ENCODE results near the gene KLK1. TPM values are rescaled to one million over a fixed set of nuclear protein-coding genes. Genes with fewer than 3 reads are reported as not detected.

Gene KLK1
- total and polyA plus RNA-seq, 7 donors = 44.6 to 398 (median 277) TPM; not detected in 4

DNA sequence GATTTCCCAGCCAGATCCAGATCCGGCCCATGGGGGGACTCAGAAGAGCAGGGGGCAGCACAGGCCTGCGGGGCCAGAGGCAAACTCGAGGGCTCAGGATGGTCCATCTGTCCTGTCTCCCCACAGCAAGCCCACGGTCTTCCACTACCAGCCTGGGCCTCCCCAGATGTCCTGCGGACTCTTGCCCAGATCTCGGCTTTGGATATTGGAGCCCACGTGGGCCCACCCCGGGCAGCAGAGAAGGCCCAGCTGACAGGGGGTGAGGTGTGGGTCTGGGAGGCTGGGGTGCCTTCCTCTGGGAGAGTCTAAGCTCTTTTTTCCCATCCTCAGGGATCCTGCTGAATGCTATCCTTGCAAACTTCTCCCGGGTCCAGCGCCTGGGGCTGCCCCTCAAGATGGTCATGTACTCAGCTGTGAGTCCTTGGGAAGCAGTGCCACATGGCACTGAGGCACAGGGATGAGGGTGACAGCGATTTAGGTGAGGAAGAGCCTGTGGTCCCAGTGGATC, 30.0 kb downstream of the KLK1 start:
- Histone ChIP-seq H3K27ac (no peak overlapping the region), H3K9me3 (no peaks in the 10 kb centered on the region), H3K36me3 (peaks cover 0 to 28% (median 6%) of the 10 kb centered on the region in 4 donors), H3K4me3 (no peak overlapping the region), H3K4me1 (no peaks in the 10 kb centered on the region), H3K27me3 (peaks cover 0 to 4% (median 0%) of the 10 kb centered on the region in 3 donors)
- intact Hi-C loops (cut with DNase I) = no loop called here
- TF ChIP-seq EP300 (IDR thresholded peaks at IDR 0.05) = no peak
- no peak for TF ChIP-seq POLR2A (IDR thresholded peaks at IDR 0.05)
- no peak for TF ChIP-seq POLR2AphosphoS5 (IDR thresholded peaks at IDR 0.05)
- TF ChIP-seq, protein P1, sequence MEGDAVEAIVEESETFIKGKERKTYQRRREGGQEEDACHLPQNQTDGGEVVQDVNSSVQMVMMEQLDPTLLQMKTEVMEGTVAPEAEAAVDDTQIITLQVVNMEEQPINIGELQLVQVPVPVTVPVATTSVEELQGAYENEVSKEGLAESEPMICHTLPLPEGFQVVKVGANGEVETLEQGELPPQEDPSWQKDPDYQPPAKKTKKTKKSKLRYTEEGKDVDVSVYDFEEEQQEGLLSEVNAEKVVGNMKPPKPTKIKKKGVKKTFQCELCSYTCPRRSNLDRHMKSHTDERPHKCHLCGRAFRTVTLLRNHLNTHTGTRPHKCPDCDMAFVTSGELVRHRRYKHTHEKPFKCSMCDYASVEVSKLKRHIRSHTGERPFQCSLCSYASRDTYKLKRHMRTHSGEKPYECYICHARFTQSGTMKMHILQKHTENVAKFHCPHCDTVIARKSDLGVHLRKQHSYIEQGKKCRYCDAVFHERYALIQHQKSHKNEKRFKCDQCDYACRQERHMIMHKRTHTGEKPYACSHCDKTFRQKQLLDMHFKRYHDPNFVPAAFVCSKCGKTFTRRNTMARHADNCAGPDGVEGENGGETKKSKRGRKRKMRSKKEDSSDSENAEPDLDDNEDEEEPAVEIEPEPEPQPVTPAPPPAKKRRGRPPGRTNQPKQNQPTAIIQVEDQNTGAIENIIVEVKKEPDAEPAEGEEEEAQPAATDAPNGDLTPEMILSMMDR (IDR thresholded peaks at IDR 0.05) = no peak
- WGBS, 2 donors = 56 to 71% methylated on average over 11 of the region's 11 CpGs
- no peak for DNase-seq

DNA sequence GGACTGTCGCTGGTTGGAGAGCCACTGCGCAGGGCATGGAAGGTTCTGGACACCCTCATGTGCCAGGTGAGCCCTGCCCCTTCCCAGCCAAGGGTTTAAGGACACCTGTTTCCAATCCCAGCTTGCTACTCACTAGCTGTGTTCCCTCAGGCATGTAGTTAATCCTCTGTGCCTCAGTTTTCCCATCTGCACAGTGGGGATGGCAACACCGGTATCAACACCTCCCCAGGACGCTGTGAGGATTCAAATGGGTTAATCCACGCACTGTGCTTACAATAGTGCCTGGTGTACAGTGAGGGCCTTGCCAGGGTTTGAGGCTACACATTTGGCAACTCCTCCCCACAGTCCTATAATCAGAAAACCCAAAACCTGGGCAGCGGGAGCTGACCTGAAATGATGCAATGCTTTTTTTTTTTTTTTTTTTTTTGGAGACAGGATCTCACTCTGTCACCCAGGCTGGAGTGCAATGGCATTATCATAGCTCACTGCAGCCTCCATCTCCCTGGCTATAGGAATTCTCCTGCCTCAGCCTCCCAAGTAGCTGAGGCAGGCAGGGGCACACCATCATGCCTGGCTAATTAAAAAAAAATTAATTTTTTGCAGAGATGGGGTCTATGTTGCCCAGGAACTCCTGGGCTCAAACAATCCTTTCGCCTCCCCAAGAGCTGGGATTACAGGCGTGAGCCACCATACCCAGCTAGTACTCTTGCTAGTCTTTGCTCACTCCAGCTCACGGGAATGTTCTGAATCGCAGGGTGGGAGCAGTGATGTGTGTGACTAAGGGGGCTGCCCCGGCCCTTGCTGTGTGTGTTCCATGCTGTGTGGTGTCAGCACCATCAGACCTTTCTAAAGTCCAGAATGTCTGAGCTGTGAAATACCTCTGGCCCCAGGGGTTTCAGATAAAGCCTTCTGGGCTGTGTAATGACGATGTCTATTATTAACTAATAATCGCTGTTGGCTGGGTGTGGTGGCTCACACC, 31.0 kb downstream of the KLK1 start:
- peaks cover 0 to 4% (median 0%) of the 10 kb centered on the region in 3 donors for H3K27me3 ChIP-seq
- no peak for TF ChIP-seq POLR2A (IDR thresholded peaks at IDR 0.05)
- TF ChIP-seq, protein P1 (IDR thresholded peaks at IDR 0.05) = no peak
- no peak for TF ChIP-seq EP300 (IDR thresholded peaks at IDR 0.05)
- no peak for TF ChIP-seq POLR2AphosphoS5 (IDR thresholded peaks at IDR 0.05)
- intact Hi-C loops (cut with DNase I) = no loop called here
- H3K4me3 ChIP-seq = no peak overlapping the region
- H3K36me3 ChIP-seq = peaks cover 0 to 17% (median 0%) of the 10 kb centered on the region in 4 donors
- no peaks in the 10 kb centered on the region for H3K4me1 ChIP-seq
- 82 to 89% methylated on average over 13 of the region's 13 CpGs for WGBS, 2 donors
- no peak for DNase-seq
- no peak overlapping the region for H3K27ac ChIP-seq
- H3K9me3 ChIP-seq = no peaks in the 10 kb centered on the region

DNA sequence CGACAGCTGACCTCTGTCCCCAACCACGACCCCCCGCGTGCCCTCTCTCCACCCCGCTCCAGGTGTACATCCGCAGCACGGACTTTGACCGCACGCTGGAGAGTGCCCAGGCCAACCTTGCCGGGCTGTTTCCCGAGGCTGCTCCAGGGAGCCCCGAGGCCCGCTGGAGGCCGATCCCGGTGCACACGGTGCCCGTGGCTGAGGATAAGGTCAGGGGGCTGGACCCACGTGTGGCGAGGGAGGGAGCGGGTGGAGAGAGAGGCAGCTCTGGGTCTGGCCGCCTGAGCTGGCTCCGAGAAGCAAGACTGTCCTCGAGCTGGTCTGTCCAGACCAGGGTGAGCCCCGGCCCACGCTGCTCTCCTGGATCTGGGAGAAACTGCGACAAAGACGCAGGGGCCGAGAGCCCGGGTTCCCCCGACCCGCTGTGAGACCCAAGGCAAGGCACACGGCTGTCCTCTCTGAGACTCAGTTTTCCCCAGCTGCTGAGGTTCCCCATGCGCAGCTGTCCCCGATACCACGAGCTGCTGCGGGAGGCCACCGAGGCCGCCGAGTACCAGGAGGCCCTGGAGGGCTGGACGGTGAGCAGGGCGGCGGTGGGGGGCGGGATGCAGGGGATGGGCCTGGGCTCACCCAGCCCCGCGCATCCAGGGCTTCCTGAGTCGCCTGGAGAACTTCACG, 31.9 kb downstream of the KLK1 start:
- intact Hi-C loops (cut with DNase I) = no loop called here
- no peaks in the 10 kb centered on the region for H3K9me3 ChIP-seq
- TF ChIP-seq, protein P1 (IDR thresholded peaks at IDR 0.05) = no peak
- no peak for TF ChIP-seq EP300 (IDR thresholded peaks at IDR 0.05)
- no peak for TF ChIP-seq POLR2A (IDR thresholded peaks at IDR 0.05)
- TF ChIP-seq POLR2AphosphoS5 (IDR thresholded peaks at IDR 0.05) = no peak
- no peak overlapping the region for H3K4me3 ChIP-seq
- no peak for DNase-seq
- 49 to 80% methylated on average over 47 of the region's 47 CpGs for whole genome bisulfite sequencing, 2 donors
- no peaks in the 10 kb centered on the region for H3K4me1 ChIP-seq
- no peak overlapping the region for H3K27ac ChIP-seq
- peaks cover 0 to 4% (median 0%) of the 10 kb centered on the region in 3 donors for H3K27me3 ChIP-seq
- H3K36me3 ChIP-seq = peaks cover 0 to 10% (median 0%) of the 10 kb centered on the region in 4 donors

GRCh38 chr19:50790922-50791467, 32.6 kb downstream of the KLK1 start:
- Histone ChIP-seq H3K9me3 (no peaks in the 10 kb centered on the region), H3K27me3 (peaks cover 0 to 5% (median 0%) of the 10 kb centered on the region in 3 donors), H3K4me3 (no peak overlapping the region), H3K27ac (no peak overlapping the region), H3K4me1 (no peaks in the 10 kb centered on the region), H3K36me3 (peaks cover 0 to 6% (median 0%) of the 10 kb centered on the region in 4 donors)
- no peak for DNase-seq
- intact Hi-C loops (cut with DNase I) = no loop called here
- WGBS, 2 donors = 77 to 87% methylated on average over 6 of the region's 6 CpGs
- TF ChIP-seq POLR2A (IDR thresholded peaks at IDR 0.05) (no peak), POLR2AphosphoS5 (IDR thresholded peaks at IDR 0.05) (no peak), EP300 (IDR thresholded peaks at IDR 0.05) (no peak)
- TF ChIP-seq, protein P1 (IDR thresholded peaks at IDR 0.05) = no peak
